ENCODE data around the gene ENDOD1. TPM values are rescaled to one million over a fixed set of nuclear protein-coding genes. Genes with fewer than 3 reads are reported as not detected.

Gene ENDOD1
- total RNA-seq, 4 donors from 2014 or later = 27.8 to 44.8 (median 35.9) TPM

DNA sequence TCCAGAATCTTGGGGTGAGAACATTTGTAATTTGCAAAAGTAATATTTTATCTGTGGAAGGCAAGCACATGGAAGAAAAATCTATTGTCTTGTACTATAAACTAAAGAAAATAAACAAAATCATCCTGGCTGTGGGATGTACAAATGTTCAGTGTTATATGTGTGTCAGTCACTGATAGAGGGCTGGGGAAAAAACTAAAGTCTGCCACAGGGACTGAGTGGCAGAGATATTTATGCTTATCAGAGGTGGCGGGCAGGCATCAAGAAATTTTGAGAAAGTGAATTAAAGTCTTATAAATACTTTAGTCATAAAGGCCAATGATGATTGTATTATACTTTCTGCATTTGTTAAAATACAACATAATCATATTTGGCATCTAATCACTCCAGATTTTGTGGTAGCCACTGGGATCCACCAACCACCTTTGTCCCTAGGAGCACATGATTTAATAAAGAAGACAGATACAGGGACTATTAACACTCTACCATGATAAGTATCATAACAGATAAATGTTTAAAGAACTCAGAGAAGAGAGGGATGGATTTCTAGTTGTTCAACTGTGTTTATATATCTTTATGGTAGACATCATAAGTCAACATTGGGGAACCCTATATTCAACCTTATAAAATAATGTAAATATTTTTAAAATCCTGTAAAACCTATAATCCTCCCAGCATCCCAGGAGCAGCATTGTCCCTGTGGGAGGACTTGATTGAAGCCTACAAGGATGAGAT lies 2.6 kb upstream of the ENDOD1 start:
- H3K36me3 ChIP-seq = no peaks in the 10 kb centered on the region
- DNase-seq = no peak
- intact Hi-C loops (cut with DNase I) = no loop called here
- WGBS, 2 donors = 100% methylated on average over 1 of the region's 1 CpG
- H3K27me3 ChIP-seq = no peaks in the 10 kb centered on the region
- H3K4me3 ChIP-seq = no peak overlapping the region
- no peak for TF ChIP-seq POLR2A (IDR thresholded peaks at IDR 0.05)
- TF ChIP-seq, protein P1, sequence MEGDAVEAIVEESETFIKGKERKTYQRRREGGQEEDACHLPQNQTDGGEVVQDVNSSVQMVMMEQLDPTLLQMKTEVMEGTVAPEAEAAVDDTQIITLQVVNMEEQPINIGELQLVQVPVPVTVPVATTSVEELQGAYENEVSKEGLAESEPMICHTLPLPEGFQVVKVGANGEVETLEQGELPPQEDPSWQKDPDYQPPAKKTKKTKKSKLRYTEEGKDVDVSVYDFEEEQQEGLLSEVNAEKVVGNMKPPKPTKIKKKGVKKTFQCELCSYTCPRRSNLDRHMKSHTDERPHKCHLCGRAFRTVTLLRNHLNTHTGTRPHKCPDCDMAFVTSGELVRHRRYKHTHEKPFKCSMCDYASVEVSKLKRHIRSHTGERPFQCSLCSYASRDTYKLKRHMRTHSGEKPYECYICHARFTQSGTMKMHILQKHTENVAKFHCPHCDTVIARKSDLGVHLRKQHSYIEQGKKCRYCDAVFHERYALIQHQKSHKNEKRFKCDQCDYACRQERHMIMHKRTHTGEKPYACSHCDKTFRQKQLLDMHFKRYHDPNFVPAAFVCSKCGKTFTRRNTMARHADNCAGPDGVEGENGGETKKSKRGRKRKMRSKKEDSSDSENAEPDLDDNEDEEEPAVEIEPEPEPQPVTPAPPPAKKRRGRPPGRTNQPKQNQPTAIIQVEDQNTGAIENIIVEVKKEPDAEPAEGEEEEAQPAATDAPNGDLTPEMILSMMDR (IDR thresholded peaks at IDR 0.05) = no peak
- peaks cover 15 to 27% (median 19%) of the 10 kb centered on the region in 3 donors for H3K4me1 ChIP-seq
- no peaks in the 10 kb centered on the region for H3K9me3 ChIP-seq
- no peak overlapping the region for H3K27ac ChIP-seq

DNA sequence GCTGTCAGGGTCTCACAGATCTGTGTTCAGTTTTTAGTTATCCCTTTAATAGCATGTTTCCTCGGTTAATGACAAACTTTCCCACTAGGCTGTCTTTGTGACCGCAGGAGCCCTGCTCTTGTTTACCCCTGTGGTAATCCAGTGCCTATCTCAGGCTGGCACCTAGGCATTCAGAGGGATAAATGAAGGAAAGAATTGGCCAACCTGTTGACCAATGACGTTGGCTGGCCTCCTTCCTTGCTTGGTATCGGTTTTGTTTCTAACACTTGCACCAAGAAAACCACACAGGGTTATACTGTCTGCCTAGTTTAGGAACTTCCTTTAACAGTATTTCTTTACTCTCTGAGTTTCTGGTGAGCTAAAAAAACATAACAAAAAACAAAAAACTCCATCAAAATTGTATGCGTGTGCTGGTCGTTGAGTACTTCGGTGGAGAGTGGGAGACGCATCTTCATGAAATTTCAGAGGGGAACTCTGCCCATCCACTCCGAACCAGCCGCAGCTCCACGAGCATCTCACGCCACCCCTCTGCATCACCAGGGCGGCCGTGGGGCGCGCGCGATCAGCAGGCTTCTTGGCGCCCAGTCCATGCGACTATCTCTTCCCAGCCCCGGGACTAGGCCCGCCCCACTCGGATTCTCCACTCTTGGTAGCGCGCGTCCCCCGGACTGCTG lies 563 bp upstream of the ENDOD1 start:
- Histone ChIP-seq H3K27ac (peak overlapping the region; percentile 95 to 99 (median 98)), H3K9me3 (no peaks in the 10 kb centered on the region), H3K4me1 (peaks cover 19 to 47% (median 30%) of the 10 kb centered on the region in 3 donors), H3K36me3 (peaks cover 0 to 5% (median 0%) of the 10 kb centered on the region in 3 donors), H3K4me3 (peak overlapping the region; percentile 75 to 97 (median 95)), H3K27me3 (no peaks in the 10 kb centered on the region)
- TF ChIP-seq, protein P1 (IDR thresholded peaks at IDR 0.05) = no peak
- no peak for TF ChIP-seq POLR2A (IDR thresholded peaks at IDR 0.05)
- no peak for DNase-seq
- WGBS, 2 donors = 11% methylated on average over 18 to 22 of the region's 27 CpGs
- intact Hi-C loops (cut with DNase I) = no loop called here

DNA sequence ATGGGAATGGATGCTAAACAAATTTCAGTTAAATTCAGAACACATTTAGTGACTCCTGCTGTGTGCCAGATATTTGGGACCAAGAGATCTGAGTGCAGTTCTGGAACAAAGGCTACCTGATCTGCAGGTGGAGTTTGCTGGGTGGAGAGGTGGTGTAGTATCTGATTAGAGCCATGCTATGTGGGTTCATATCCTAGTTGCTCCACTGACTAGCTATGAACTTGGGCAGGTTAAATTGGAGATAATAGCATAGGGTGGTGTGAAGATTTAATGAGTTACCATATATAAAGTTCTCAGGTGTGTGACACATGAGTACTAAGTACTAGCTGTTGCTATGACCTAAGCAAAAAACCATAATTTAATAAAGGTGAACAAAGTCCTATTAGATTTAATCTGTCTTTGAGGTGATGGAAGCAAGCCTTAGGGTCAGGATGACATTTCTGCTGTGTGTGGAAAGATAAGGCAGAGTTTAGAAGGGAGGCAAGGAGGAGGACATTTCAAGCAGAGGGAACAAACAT lies 2.1 kb downstream of the ENDOD1 start:
- TF ChIP-seq, protein P1 (IDR thresholded peaks at IDR 0.05) = no peak
- TF ChIP-seq POLR2A (IDR thresholded peaks at IDR 0.05) = no peak

DNA sequence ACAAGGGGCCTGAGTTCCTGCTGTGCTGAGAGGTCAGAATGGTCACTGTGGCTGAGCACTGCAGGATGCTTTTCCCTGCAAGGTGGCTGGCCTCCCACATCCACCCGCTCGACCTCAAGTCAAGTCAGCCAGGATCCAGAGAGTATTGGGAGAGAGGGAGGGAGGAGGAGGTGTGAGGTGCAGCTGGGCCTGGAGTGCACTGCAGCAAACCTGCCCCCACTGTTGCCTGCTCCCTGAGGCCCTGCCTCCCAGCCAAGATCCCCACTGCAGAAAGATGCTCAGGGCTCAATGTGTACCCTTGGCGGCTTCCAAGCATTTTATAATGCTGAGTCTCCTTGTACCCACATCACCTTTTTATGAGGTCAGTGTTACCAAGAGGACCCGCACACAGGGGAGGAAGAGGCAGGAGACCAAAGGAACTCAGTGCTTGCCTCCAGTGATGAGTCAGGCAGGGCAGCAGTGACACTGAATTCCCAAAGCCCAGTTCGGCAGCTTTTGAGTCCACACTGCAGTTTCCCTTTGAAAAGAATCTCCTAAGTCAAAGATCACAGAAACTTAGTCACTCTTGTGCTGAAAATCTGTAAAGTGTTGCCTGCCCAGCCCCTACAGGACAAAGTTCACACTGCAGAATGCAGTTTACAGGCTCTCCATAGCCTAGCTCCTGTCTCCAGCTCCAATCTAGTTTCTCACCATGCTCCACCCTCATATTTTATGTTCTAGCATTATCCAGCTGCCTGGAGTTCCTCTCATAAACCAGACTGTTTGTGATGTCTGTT lies 3.1 kb downstream of the ENDOD1 start:
- H3K27me3 ChIP-seq = no peaks in the 10 kb centered on the region
- H3K9me3 ChIP-seq = no peaks in the 10 kb centered on the region
- peaks cover 0 to 5% (median 0%) of the 10 kb centered on the region in 3 donors for H3K36me3 ChIP-seq
- H3K4me1 ChIP-seq = peaks cover 22 to 76% (median 30%) of the 10 kb centered on the region in 3 donors
- H3K27ac ChIP-seq = peak overlapping the region; percentile 40 to 64 (median 48)
- no peak for DNase-seq
- TF ChIP-seq POLR2A (IDR thresholded peaks at IDR 0.05) = no peak
- TF ChIP-seq, protein P1 (IDR thresholded peaks at IDR 0.05) = peak; percentile 20 to 76 (median 42)
- no peak overlapping the region for H3K4me3 ChIP-seq
- 53 to 54% methylated on average over 5 of the region's 5 CpGs for WGBS, 2 donors
- intact Hi-C loops (cut with DNase I) = no loop called here

More for the DNA sequence above, 2.1 kb downstream of the ENDOD1 start:
- H3K27ac ChIP-seq = no peak overlapping the region
- H3K36me3 ChIP-seq = peaks cover 0 to 5% (median 0%) of the 10 kb centered on the region in 3 donors
- DNase-seq = no peak
- H3K4me1 ChIP-seq = peaks cover 22 to 73% (median 30%) of the 10 kb centered on the region in 3 donors
- no peaks in the 10 kb centered on the region for H3K9me3 ChIP-seq
- no peaks in the 10 kb centered on the region for H3K27me3 ChIP-seq
- intact Hi-C loops (cut with DNase I) = no loop called here
- peak overlapping the region in 1 of 4 donors; percentile 96 for H3K4me3 ChIP-seq

Data from esophagus squamous epithelium (tissue), 5 donors.